Stimulated activated CD4-positive, alpha-beta T cell treated with anti-CD3 and anti-CD28 coated beads, Interleukin-15, amount 100 ng/mL, for 1 hour (primary cell): Measurements from ENCODE around the gene RAB42.
"Not testable (repeated sequence)": the region's sequence is repeated elsewhere in the genome, so short reads cannot be mapped to it uniquely, and the experiment has no call there.

Experiments
- DNase-seq, 2 donors: peaks; one replicate each; pipeline ENCODE4 v3.0.0-alpha.2; 2020; ENCODE audit warnings: low read depth in 1 of 2, low spot score in 1 of 2

RAB42 gene, protein sequence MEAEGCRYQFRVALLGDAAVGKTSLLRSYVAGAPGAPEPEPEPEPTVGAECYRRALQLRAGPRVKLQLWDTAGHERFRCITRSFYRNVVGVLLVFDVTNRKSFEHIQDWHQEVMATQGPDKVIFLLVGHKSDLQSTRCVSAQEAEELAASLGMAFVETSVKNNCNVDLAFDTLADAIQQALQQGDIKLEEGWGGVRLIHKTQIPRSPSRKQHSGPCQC

DNA sequence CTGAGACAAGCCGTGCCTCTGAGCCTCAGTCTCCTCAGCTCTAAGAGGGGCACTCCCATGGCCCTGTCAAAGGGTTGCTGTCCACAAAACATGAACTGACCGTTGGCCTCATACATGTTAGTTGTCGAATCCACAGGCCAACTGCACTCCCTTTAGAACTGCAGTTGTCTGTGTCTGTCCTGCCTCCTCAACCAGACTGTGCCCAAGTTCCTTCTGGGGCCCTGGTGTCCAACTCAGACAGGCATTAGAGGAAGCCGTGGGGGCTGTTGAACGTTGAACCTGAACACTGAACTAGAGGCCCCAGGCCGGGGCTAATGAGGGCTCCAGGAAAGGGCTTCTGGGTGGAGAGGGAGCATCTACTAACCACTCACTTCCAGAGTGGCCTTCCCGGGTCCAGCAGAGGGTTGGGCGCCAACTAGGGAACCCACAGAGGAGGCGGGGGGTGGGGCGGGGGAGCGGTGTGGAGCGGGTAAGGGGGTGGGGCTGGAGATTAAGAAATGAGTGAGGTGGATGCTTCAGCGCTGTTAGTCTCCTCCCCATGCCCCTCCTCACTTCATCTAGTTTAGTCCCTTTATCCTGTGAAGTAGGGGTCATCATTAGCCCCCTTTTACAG lies at the start of gene RAB42:
RAB42 (plus strand) TSS at position 558 of the 613 bp plus-strand sequence. CDS start 247 bp downstream, outside the sequence.
- no peak for DNase-seq

DNA sequence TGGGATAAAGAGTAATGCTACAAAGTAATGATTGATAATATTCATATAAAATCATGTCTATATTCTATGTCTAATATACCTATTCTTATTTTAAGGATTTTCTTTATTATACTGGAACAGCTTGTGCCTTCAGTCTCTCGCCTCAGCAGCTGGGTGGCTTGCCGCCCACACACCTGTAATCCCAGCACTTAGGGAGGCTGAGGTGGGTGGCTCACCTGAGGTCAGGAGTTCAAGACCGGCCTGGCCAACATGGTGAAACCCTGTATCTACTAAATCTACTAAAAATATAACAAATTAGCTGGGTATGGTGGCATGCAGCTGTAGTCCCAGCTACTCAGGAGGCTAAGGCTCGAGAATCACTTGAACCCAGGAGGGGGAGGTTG lies 46.8 kb upstream of the RAB42 start:
- DNase-seq, result no peak

DNA sequence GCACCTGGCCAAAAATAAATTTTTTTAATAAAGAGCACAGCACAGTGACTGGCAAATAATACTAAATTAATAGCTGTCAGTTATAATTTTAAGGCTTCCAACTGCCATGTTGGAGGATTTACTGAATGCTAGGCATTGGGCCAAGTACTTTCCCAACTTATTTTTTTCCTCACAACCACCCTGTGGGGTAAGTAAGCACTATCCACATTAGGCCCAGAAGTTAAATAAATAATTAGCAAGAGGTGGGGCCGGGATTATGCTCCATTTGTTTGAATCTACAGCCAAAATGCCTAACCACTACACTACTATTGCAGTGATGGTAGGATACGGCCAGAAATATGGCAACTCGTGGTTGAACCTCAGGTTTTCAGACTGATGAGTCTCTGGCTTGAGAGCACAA lies 43.7 kb upstream of the RAB42 start:
- DNase-seq, result no peak

GRCh38 chr1:28551381-28551780 lies 40.7 kb upstream of the RAB42 start:
- DNase-seq, result no peak

DNA sequence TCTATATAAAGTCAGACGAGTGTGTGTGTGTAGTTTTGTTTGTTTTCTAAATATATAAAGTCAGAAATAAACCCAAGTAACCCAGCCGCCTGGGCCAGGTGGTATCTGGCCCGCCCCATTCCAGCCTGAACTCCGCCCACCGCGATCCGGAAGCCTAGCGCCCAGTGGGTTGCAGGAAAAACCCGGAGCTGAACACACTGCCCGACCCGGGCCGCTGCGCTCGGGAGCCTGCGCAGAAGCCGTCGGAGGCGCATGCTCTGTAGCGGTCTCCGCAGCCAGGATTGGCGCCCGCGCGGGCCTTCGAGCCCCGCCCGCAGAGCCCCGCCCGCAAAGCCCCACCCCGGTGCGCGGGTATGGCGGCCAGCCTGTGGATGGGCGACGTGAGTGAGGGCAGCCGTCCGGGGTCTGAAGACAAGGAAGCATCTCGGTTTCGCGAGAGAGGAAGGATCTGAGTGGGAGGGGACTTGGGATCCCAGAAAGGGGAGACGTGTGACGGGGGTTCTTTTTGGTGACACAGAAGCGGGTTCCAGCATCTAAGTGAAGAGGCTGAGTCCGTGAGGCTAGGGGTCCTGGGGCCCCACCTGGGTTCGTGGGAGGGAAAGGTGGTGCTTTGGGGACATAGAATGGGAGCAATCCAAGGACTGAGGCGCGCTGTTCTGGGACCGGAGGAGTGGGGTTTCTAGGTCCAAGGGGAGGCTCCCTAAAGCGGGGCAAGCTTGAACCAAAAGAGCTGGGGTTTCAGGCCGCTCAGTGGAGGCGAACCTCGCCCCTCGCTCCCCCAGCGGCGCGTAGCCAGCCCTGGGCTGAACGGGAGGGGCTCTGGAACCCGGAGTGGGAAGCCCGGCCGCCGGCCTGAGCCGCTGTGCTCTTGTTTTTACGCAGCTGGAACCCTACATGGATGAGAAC lies 39.1 kb upstream of the RAB42 start, which contains the start of gene TRNAU1AP:
TRNAU1AP (plus strand) TSS at position 328 of the 906 bp plus-strand sequence; CDS start at position 354, 26 bp downstream.
- DNase-seq, result peak; percentile 95 to 96

GRCh38 chr1:28560886-28561285 lies 31.2 kb upstream of the RAB42 start:
- no peak for DNase-seq

- DNase-seq, result no peak
Observed at GRCh38 chr1:28564310-28564709, 27.8 kb upstream of the RAB42 start.

GRCh38 chr1:28565040-28565439 lies 27.0 kb upstream of the RAB42 start:
- no peak for DNase-seq

DNA sequence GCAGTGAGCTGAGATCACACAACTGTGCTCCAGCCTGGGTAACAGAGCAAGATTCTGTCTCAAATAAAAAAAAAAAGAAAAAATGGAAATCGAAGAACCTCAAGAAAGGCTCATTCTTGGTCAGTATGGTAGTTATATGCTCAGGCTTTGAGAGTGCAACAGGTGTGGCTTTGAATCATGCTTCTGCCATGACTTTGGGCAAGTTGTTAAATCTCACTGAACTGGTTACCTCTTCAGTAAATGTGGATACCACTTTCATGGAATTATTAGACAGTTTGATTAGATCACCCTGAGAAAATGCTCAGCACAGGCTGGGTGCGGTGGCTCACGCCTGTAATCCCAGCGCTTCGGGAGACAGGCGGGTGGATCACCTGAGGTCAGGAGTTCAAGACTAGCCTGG lies 26.3 kb upstream of the RAB42 start:
- no peak for DNase-seq

- DNase-seq, result no peak
Observed at GRCh38 chr1:28566931-28567330, 25.1 kb upstream of the RAB42 start.

GRCh38 chr1:28571911-28572310 lies 20.2 kb upstream of the RAB42 start:
- DNase-seq, result no peak

DNA sequence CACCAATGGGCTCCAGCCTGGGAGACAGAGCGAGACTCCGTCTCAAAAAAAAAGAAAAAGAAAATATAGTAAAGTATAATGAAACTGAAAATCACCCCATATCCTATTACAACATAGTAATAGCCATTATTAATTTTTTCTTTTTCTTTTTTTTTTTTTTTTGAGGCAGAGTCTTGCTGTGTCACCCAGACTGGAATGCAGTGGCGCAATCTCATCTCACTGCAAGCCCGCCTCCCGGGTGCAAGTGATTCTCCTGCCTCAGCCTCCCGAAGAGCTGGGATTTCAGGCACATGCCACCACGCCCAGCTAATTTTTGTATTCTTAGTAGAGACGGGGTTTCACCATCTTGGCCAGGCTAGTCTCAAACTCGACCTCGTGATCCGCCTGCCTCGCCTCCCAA lies 19.2 kb upstream of the RAB42 start:
- not testable (repeated sequence) for DNase-seq

DNA sequence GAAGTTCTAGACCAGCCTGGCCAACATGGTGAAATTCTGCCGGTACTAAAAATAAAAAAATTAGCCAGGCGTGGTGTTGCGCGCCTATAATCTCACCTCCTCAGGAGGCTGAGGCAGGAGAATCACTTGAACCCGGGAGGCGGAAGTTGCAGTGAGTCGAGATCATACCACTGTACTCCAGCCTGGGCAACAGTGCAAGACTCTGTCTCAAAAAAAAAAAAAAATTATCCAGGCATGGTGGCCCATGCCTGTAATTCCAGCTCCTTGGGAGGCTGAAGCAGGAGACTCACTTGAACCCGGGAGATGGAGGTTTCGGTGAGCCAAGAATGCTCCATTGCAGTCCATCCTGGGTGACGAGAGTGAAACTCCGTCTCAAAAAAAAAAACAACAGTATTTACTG lies 18.5 kb upstream of the RAB42 start:
- DNase-seq, result no peak

DNA sequence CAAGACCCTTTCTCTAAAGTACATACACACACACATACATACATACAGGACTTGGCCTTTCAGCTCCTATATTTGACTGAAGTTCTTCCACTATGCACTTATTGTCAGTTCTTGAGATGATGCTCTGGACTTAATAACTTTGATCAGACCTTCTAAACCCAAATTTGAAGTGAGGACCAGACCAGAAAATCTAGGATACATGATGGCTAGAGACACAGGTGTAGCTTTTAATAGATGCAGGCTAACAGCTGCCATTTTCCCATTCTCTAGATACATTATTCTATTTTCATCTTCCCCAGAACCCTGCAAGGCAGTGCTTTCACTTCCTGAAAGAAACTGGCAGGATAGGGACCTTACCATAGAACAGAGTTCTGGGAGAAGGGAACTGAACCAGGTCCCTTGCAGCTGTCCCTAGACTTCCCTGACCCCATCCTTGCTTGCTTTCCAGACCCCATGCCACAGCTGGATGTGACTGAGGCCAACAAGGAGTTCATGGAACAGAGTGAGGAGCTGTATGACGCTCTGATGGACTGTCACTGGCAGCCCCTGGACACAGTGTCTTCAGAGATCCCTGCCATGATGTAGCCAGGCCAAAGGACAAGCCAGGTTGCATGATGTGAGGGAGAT lies 14.9 kb upstream of the RAB42 start:
- DNase-seq, result no peak

DNA sequence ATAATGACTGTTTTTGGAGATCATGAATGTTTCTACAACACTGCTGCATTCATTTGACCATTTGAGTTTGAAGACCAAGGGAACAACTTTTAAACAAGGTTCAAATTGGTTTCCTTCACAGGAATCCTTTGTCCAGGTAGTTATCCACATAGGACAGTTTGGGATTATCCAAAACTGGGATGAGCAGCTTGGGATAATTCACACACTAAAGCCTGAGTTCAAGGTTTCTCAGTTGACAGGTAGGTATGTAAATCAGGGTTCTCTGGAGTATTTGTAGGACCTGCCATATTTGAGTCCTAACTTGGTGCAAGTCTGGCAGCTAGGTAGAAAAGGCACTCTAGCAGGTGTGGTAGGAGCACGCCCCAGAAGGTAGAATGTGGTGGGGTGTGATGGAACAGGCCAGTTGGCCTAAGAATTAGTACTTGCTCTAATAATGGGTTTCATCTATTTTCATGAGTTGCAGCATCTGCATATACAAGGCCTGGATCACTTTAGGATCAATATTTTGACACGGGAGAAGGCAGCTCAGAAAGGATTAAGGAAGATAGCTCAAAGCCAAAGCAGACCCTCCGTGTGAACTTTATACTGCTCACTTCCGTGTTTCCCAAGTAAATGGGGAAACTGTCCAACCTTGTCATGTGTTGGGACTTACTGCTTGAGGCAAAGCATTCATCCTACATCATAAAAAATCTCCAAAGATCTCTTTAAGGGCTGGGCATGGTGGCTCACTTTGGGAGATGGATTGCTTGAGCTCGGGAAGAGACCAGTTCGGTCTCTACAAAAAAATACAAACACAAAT lies 14.1 kb upstream of the RAB42 start:
- no peak for DNase-seq

DNA sequence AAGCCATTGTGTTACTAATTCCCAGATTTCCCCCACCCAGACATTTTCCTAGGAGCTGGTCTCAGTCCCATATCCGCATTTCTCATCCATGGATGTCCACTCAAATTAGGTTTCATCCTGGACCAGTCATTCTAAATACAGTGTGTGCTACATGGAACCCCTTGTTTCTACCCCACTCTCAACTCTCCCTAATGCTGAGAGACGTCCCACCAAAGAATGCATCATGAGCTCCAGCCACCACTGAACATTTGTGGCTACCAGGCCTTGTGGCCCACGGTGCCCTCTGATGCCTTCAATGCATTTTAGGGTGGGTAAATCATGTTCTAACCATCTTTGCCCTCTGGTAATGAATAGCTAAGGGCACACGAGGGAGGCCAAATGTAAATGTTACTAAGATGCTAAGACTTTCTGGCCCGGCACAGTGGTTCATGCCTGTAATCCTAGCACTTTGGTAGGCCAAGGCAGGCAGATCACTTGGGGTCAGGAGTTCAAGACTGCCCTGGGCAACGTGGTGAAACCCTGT lies 13.3 kb upstream of the RAB42 start:
- no peak for DNase-seq

DNA sequence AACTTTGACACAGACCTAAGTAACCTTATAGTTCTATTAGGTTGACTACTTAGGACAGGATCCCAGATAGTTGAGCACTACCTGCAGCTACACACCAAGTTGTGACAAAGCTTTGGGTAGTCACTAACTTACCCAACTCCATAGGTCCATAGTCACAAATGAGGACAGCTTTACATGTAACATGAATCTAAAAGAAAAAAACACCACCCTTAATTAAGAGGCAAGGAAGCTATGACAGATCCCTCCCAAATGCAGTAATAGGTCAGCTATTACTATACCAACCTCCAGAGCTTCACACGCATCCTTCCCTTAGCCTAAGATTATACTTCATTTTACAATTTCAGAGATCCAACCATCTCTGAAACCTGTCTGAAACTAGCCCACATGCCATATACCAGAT lies 12.7 kb upstream of the RAB42 start:
- no peak for DNase-seq

DNA sequence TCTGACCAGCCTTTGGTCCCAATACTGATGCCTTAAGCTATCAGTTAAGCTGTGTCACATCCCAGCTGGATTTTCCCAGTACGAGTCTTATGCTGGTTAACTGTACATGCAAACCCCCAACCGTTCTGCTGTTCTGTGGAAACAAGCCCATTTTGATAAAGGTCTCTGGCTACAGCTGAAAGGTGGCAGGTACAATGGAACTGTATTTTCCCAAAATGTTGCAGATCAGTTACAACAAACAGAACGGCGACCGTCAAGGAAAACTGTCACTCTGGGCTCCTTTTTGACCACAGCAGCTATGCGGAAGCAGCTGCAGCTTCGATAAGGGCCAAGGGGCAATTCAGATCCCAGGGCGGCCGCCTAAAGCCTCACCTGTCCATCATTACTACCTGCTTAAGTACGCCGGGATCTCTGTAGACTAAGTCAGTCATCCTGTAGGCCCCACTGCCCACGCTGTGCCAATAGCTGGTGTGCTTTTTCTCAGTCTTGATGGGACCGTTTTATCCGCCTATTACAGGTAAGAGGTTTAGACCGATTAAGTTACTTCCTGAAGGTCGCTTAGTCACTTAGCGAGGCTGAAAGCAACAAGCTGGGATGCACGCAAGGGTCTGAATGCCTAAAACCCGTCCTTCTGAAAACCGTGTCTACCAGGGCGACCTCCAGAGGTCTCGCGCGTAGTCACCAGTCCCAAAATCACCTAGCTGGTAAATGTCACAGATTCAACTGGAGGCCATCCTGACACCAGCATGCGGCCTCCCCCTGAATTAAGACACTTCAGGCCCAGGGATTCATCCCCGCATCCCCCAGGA lies 11.1 kb upstream of the RAB42 start:
- peak; percentile 25 to 41 for DNase-seq

- peak; percentile 87 to 91 for DNase-seq
Observed at GRCh38 chr1:28581531-28582247, 10.4 kb upstream of the RAB42 start.
